Transverse colon (tissue), 4 donors: ENCODE results near the gene NID2. TPM values are rescaled to one million over a fixed set of nuclear protein-coding genes. Genes with fewer than 3 reads are reported as not detected.
A peak's percentile ranks its signal among the peaks of the same experiment; 100 is the strongest.

Experiments
- DNase-seq: peaks from one replicate; pipeline ENCODE4 v3.0.0-alpha.2; 2019
- H3K27ac ChIP-seq, 4 donors: fragments of 200-600 bp; sonication (generic); 2 replicates each; pipeline ENCODE4 v1.5.1; 2016 to 2018; ENCODE audit warnings: inconsistent platforms in 4 of 4
- H3K27me3 ChIP-seq: fragments of 200-600 bp; sonication (generic); 2 replicates; pipeline ENCODE4 v1.5.1; 2017; ENCODE audit warnings: inconsistent platforms
- H3K36me3 ChIP-seq, 4 donors: fragments of 200-600 bp; sonication (generic); 2 replicates each; pipeline ENCODE4 v1.5.1; 2017 to 2019; ENCODE audit warnings: inconsistent platforms in 4 of 4
- H3K4me1 ChIP-seq, 4 donors: fragments of 200-600 bp; sonication (generic); 2 replicates each; pipeline ENCODE4 v1.5.1; 2017 to 2020; ENCODE audit warnings: inconsistent platforms in 4 of 4
- H3K4me3 ChIP-seq, 4 donors: fragments of 200-600 bp; sonication (generic); 1 replicate in 1 of 4; 2 replicates in 3 of 4; pipeline versions ENCODE4 v1.5.1 to v1.6.1; 2017 to 2019; ENCODE audit warnings: inconsistent platforms in 4 of 4
- H3K9me3 ChIP-seq, 2 donors: fragments of 200-600 bp; sonication (generic); 2 replicates each; pipeline ENCODE4 v1.5.1; 2017 to 2019; ENCODE audit warnings: inconsistent platforms in 2 of 2
- EP300 ChIP-seq: sonication (generic); formaldehyde crosslinking; IDR thresholded peaks from one replicate; pipeline ENCODE4 v1.6.1; 2017; ENCODE audit warnings: antibody characterized with exemption, low read depth
- POLR2A ChIP-seq: fragments of 450-650 bp; IDR thresholded peaks from one replicate; pipeline ENCODE4 v1.6.1; 2016; ENCODE audit warnings: antibody characterized with exemption, mild to moderate bottlenecking, moderate library complexity
- POLR2AphosphoS5 ChIP-seq, 3 donors: sonication (generic); formaldehyde crosslinking; IDR thresholded peaks; one replicate each; pipeline ENCODE4 v1.6.1; 2016; ENCODE audit warnings: antibody characterized with exemption in 3 of 3
- WGBS, 2 donors: methylation state at CpG; one replicate each; pipeline ENCODE4 v1.1.5; 2018; ENCODE audit warnings: low coverage in 1 of 2; 5-methylcytosine and 5-hydroxymethylcytosine counted together
- in situ Hi-C, 4 donors: fragments of 200-750 bp; cut with MboI; loops; one replicate each; pipeline versions ENCODE4 v1.15.0 to v1.15.1; 2017; ENCODE audit warnings: low sequenced_read_pairs in 3 of 4, low pct_ligation_motif_present in 1 of 4, low pct_unique_long_range_greater_than_20kb in 1 of 4
- intact Hi-C: fragments of 100-400 bp; cut with DNase I; formaldehyde crosslinking; loops from one replicate; pipeline ENCODE4 v1.15.1; 2023; ENCODE audit warnings: low total_unique reads
- total RNA-seq, 4 donors: library from RNA; depleted of rRNA; stranded (reverse); fragments of >200 nt; gene quantifications; one replicate each; pipeline ENCODE4 v1.1.0, GENCODE V29; 2016
- TF ChIP-seq, protein P1 (sequence below), 5 experiments: fragments of 200-600 bp in 3 of 5; fragments of 450-650 bp in 2 of 5; sonication (generic) in 3 of 5; IDR thresholded peaks; 1 replicate in 2 of 5; 2 replicates in 3 of 5; pipeline ENCODE4 v1.5.1; 2016 to 2017; ENCODE audit warnings: antibody characterized with exemption in 5 of 5, inconsistent platforms in 3 of 5, mild to moderate bottlenecking in 2 of 5, moderate library complexity in 1 of 5

Gene NID2
- total RNA-seq, 4 donors from 2014 or later, result 8.3 to 62.7 (median 27.4) TPM

DNA sequence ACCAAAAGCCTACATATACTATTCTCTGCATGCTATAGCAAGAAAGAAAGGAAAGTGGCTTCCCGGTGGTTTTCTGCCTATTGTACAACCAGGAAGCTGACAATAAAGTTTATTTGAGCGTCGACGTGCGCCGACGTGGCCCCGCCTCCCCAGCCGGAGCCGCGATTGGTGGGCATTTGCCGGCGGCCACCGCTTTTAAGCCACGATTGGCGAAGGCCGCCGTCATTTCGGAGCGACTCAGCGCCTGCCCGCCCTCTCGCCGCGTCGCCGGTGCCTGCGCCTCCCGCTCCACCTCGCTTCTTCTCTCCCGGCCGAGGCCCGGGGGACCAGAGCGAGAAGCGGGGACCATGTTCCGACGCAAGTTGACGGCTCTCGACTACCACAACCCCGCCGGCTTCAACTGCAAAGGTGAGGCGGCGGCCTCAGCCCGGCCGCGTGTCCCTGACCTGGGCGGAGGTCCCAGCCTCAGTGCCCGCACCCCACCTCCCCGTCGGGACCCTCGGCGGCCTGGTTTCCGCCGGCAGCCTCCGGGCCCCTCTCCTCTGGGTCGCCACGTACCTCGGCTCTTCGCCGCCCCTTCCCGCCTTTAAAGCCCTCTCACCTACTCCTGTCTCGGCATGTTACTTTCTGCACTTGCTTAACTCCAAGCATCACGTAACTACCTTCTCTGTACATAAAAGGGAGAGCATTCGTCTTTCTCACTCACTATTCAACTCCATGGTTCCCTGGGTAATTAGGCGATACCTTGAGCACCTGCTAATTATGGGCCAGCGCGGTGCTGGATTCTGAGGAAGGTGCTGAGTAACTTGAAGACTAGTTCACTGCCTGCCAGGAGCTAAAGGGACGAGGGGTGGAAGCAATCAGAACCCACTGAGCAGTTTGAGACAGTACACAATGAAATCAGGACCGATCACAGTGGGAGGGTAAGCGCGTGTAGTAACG, 79.3 kb downstream of the NID2 start, which contains the start of gene RTRAF:
RTRAF (plus strand) TSS at position 254 of the 942 bp plus-strand sequence; CDS start at position 348, 94 bp downstream.
- no peaks in the 10 kb centered on the region for H3K27me3 ChIP-seq
- H3K36me3 ChIP-seq, result peaks cover 0 to 26% (median 11%) of the 10 kb centered on the region in 4 donors
- TF ChIP-seq POLR2AphosphoS5 (IDR thresholded peaks at IDR 0.05) (peak; percentile 95 to 96 (median 95)), POLR2A (peak; percentile 91), EP300 (no peak)
- TF ChIP-seq, protein P1, sequence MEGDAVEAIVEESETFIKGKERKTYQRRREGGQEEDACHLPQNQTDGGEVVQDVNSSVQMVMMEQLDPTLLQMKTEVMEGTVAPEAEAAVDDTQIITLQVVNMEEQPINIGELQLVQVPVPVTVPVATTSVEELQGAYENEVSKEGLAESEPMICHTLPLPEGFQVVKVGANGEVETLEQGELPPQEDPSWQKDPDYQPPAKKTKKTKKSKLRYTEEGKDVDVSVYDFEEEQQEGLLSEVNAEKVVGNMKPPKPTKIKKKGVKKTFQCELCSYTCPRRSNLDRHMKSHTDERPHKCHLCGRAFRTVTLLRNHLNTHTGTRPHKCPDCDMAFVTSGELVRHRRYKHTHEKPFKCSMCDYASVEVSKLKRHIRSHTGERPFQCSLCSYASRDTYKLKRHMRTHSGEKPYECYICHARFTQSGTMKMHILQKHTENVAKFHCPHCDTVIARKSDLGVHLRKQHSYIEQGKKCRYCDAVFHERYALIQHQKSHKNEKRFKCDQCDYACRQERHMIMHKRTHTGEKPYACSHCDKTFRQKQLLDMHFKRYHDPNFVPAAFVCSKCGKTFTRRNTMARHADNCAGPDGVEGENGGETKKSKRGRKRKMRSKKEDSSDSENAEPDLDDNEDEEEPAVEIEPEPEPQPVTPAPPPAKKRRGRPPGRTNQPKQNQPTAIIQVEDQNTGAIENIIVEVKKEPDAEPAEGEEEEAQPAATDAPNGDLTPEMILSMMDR (IDR thresholded peaks at IDR 0.05), result no peak
- peak within 1 kb of the TSS; percentile 87 to 97 (median 90) for H3K4me3 ChIP-seq
- intact Hi-C loops (no loop called here), in situ Hi-C loops (loop anchor here (5.0 to 25.0 kb wide), 6 partner anchors 143 to 702 kb away; partner anchors contain the start of gene PTGDR (in 1 of the 4))
- H3K4me1 ChIP-seq, result peaks cover 8 to 20% (median 13%) of the 10 kb centered on the region in 4 donors
- H3K27ac ChIP-seq, result peak within 1 kb of the TSS; percentile 90 to 94 (median 94)
- peak; percentile 96 for DNase-seq
- H3K9me3 ChIP-seq, result no peaks in the 10 kb centered on the region
- 1 to 2% methylated on average over 8 to 70 of the region's 72 CpGs for WGBS, 2 donors

DNA sequence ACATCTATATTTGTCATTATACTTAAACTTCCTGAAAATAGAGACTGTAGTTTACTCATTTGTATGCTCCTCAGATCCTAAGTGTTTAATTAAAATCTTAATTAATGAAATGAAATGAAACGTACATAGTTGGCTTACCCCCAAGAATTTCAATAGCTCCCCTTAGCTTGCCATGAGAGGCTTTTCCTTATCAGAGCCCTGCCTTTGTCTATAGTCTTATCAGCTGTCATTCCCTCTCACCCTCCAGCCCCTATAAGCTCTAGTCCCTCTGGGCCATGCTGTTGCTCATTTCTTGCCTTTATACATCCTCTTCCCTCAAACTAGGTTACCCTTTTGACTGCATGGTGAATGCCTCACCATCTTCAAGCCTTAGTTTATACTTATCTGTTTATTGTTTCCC, 80.6 kb downstream of the NID2 start:
- H3K27ac ChIP-seq, result peak overlapping the region in 2 of 4 donors; percentile 93 to 94
- H3K27me3 ChIP-seq, result no peaks in the 10 kb centered on the region
- intact Hi-C loops, result loop anchor here (1.0 kb wide), 1 partner anchor 137 kb away; no protein-coding TSS in a partner anchor
- in situ Hi-C loops, result loop anchor here (10.0 to 25.0 kb wide), 4 partner anchors 201 to 701 kb away; partner anchors contain the start of gene PTGDR (in 1 of the 4)
- peaks cover 0 to 18% (median 6%) of the 10 kb centered on the region in 4 donors for H3K36me3 ChIP-seq
- TF ChIP-seq POLR2A (no peak), POLR2AphosphoS5 (IDR thresholded peaks at IDR 0.05) (no peak), EP300 (no peak)
- TF ChIP-seq, protein P1 (IDR thresholded peaks at IDR 0.05), result no peak
- peaks cover 8 to 20% (median 13%) of the 10 kb centered on the region in 4 donors for H3K4me1 ChIP-seq
- H3K9me3 ChIP-seq, result no peaks in the 10 kb centered on the region
- no peak overlapping the region for H3K4me3 ChIP-seq
- 75 to 80% methylated on average over 1 of the region's 1 CpG for WGBS, 2 donors
- no peak for DNase-seq

DNA sequence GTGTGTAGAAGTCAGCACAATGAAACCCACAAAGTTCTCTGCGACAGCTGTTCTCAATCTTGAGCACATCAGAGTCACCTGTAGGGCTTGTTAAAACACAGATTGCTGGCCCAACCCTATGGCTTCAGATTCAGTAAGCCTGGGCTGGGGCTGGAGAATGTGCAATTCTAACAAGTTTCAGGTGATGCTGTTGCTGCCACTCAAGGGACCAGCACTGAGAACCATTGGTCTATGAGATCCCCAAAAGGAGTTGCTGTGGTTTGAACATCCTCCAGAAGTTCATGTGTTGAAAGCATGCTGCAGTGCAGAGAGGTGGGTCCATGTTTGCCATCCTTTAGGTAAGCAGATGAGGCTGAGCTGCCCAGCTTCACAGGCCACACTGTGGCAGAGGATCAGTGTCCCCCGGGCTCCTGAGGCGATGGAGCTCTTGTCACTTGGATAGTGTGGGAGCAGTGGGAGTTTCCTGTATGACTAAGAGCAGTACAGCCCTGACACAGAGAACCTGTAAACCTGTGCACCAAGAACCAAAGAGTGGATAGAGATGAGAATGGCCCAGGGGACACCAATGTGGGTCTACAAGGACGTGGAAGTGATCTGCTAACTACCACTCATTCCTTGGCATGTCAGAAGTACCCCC, 87.5 kb downstream of the NID2 start:
- no peaks in the 10 kb centered on the region for H3K36me3 ChIP-seq
- no peak overlapping the region for H3K27ac ChIP-seq
- no peaks in the 10 kb centered on the region for H3K27me3 ChIP-seq
- H3K4me1 ChIP-seq, result peaks cover 0 to 8% (median 5%) of the 10 kb centered on the region in 4 donors
- TF ChIP-seq POLR2AphosphoS5 (IDR thresholded peaks at IDR 0.05) (no peak), EP300 (no peak), POLR2A (no peak)
- TF ChIP-seq, protein P1 (IDR thresholded peaks at IDR 0.05), result no peak
- in situ Hi-C loops (loop anchor here (10.0 to 25.0 kb wide), 4 partner anchors 194 to 694 kb away; partner anchors contain the start of gene PTGDR (in 1 of the 4)), intact Hi-C loops (no loop called here)
- H3K9me3 ChIP-seq, result no peaks in the 10 kb centered on the region
- 80 to 85% methylated on average over 1 to 4 of the region's 4 CpGs for WGBS, 2 donors
- no peak overlapping the region for H3K4me3 ChIP-seq
- no peak for DNase-seq
